Measurements from ENCODE around the gene TMEM179B.

Gene TMEM179B

GRCh38 chr11:62832336-62833234 is 45.4 kb downstream of the TMEM179B start, which contains the start of gene TEX54:
Gene TEX54, minus strand, starts transcription at chr11:62832841.
- Histone ChIP-seq H3K9ac (ENCODE audit: low read depth in 1 of 2, low read length in 2 of 2) (peak within 1 kb of the TSS; percentile 98), H3K4me1 (ENCODE audit: control insufficient read depth in 2 of 2, insufficient read depth in 2 of 2, low read length in 2 of 2) (peaks cover 19 to 21% of the 10 kb centered on the region in 2 donors), H3K27me3 (ENCODE audit: control insufficient read depth in 2 of 2, insufficient read depth in 2 of 2, low read length in 2 of 2) (no peaks in the 10 kb centered on the region), H3K9me3 (ENCODE audit: control insufficient read depth in 2 of 2, low read length in 2 of 2) (no peaks in the 10 kb centered on the region), H3K4me3 (ENCODE audit: low read length in 2 of 2) (peak within 1 kb of the TSS; percentile 94 to 100), H3K27ac (ENCODE audit: low read depth in 2 of 2, low read length in 2 of 2) (peak within 1 kb of the TSS; percentile 99), H3K36me3 (ENCODE audit: control insufficient read depth in 2 of 2, insufficient read depth in 2 of 2, low read length in 2 of 2) (peaks cover 24 to 34% of the 10 kb centered on the region in 2 donors)

- Histone ChIP-seq H3K9me3 (ENCODE audit: control insufficient read depth in 2 of 2, low read length in 2 of 2) (no peaks in the 10 kb centered on the region), H3K9ac (ENCODE audit: low read depth in 1 of 2, low read length in 2 of 2) (no peak overlapping the region), H3K36me3 (ENCODE audit: control insufficient read depth in 2 of 2, insufficient read depth in 2 of 2, low read length in 2 of 2) (peaks cover 20 to 28% of the 10 kb centered on the region in 2 donors), H3K4me1 (ENCODE audit: control insufficient read depth in 2 of 2, insufficient read depth in 2 of 2, low read length in 2 of 2) (peaks cover 23 to 29% of the 10 kb centered on the region in 2 donors), H3K27ac (ENCODE audit: low read depth in 2 of 2, low read length in 2 of 2) (no peak overlapping the region), H3K27me3 (ENCODE audit: control insufficient read depth in 2 of 2, insufficient read depth in 2 of 2, low read length in 2 of 2) (no peaks in the 10 kb centered on the region), H3K4me3 (ENCODE audit: low read length in 2 of 2) (no peak overlapping the region)
These were observed 48.1 kb downstream of the TMEM179B start for GRCh38 chr11:62835336-62835735.

GRCh38 chr11:62839050-62839945 is 52.1 kb downstream of the TMEM179B start, which contains the start of gene WDR74:
Gene WDR74, minus strand, starts transcription at chr11:62839590. Its CDS starts 20 bp downstream, at chr11:62839570.
- Histone ChIP-seq H3K27me3 (ENCODE audit: control insufficient read depth in 2 of 2, insufficient read depth in 2 of 2, low read length in 2 of 2) (no peaks in the 10 kb centered on the region), H3K4me1 (ENCODE audit: control insufficient read depth in 2 of 2, insufficient read depth in 2 of 2, low read length in 2 of 2) (peaks cover 15 to 19% of the 10 kb centered on the region in 2 donors), H3K9ac (ENCODE audit: low read depth in 1 of 2, low read length in 2 of 2) (peak within 1 kb of the TSS; percentile 90 to 92), H3K36me3 (ENCODE audit: control insufficient read depth in 2 of 2, insufficient read depth in 2 of 2, low read length in 2 of 2) (peaks cover 15 to 28% of the 10 kb centered on the region in 2 donors), H3K4me3 (ENCODE audit: low read length in 2 of 2) (peak within 1 kb of the TSS; percentile 85 to 93), H3K27ac (ENCODE audit: low read depth in 2 of 2, low read length in 2 of 2) (peak within 1 kb of the TSS; percentile 99), H3K9me3 (ENCODE audit: control insufficient read depth in 2 of 2, low read length in 2 of 2) (no peaks in the 10 kb centered on the region)
